DOHH2 (cell line): ENCODE data around the gene CXXC5.

Experiments used
- EZH2phosphoT487 ChIP-seq: fragments of 200-600 bp; sonication (generic); IDR thresholded peaks from 2 replicates; pipeline ENCODE4 v1.6.1; 2017; ENCODE audit warnings: borderline replicate concordance, mild to moderate bottlenecking, antibody characterized with exemption, low read length, moderate library complexity, mixed read lengths
- TF ChIP-seq, protein P1 (sequence below): fragments of 200-600 bp; sonication (generic); IDR thresholded peaks from one replicate; pipeline ENCODE4 v1.5.1; 2014; ENCODE audit warnings: antibody characterized with exemption, mild to moderate bottlenecking, low read depth, low read length; ENCODE audit not compliant: poor library complexity, severe bottlenecking

DNA sequence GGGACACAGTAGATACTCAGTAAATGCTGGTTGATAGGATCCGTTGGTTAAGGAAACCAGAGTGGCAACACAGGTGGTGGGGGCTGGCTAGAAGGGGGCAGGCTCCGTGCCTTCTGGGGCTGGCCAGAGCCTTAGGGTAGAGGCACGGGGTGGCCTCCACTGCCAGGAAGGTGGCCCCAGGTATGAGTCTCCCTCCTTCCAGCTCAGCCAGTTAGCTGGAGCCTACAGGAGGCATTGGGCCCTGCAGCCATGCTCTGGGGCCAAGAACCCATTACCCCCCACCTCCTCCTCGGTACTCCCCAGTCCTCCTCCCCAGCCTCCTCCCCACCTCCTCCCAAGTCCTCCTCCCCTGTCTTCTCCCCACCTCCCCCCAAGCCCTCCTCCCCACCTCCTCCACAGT, 27.7 kb downstream of the CXXC5 start:
- TF ChIP-seq EZH2phosphoT487 = no peak
- TF ChIP-seq, protein P1, sequence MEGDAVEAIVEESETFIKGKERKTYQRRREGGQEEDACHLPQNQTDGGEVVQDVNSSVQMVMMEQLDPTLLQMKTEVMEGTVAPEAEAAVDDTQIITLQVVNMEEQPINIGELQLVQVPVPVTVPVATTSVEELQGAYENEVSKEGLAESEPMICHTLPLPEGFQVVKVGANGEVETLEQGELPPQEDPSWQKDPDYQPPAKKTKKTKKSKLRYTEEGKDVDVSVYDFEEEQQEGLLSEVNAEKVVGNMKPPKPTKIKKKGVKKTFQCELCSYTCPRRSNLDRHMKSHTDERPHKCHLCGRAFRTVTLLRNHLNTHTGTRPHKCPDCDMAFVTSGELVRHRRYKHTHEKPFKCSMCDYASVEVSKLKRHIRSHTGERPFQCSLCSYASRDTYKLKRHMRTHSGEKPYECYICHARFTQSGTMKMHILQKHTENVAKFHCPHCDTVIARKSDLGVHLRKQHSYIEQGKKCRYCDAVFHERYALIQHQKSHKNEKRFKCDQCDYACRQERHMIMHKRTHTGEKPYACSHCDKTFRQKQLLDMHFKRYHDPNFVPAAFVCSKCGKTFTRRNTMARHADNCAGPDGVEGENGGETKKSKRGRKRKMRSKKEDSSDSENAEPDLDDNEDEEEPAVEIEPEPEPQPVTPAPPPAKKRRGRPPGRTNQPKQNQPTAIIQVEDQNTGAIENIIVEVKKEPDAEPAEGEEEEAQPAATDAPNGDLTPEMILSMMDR = no peak
